ENCODE measurements around the gene PRKCZ.

- TF ChIP-seq, protein P1, sequence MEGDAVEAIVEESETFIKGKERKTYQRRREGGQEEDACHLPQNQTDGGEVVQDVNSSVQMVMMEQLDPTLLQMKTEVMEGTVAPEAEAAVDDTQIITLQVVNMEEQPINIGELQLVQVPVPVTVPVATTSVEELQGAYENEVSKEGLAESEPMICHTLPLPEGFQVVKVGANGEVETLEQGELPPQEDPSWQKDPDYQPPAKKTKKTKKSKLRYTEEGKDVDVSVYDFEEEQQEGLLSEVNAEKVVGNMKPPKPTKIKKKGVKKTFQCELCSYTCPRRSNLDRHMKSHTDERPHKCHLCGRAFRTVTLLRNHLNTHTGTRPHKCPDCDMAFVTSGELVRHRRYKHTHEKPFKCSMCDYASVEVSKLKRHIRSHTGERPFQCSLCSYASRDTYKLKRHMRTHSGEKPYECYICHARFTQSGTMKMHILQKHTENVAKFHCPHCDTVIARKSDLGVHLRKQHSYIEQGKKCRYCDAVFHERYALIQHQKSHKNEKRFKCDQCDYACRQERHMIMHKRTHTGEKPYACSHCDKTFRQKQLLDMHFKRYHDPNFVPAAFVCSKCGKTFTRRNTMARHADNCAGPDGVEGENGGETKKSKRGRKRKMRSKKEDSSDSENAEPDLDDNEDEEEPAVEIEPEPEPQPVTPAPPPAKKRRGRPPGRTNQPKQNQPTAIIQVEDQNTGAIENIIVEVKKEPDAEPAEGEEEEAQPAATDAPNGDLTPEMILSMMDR (conservative IDR thresholded peaks at IDR 0.05; ENCODE audit: low read depth, low read length), result no peak
- TF ChIP-seq EZH2 (IDR thresholded peaks at IDR 0.05; ENCODE audit: low read length, unreplicated experiment), result no peak
- TF ChIP-seq EZH2phosphoT487 (IDR thresholded peaks at IDR 0.05; ENCODE audit: borderline replicate concordance, low read length), result no peak
These were observed 34.1 kb upstream of the PRKCZ start for GRCh38 chr1:2016123-2016522.

Measured in PC-3 (cell line).